Measurements from ENCODE around the gene CALD1.

DNA sequence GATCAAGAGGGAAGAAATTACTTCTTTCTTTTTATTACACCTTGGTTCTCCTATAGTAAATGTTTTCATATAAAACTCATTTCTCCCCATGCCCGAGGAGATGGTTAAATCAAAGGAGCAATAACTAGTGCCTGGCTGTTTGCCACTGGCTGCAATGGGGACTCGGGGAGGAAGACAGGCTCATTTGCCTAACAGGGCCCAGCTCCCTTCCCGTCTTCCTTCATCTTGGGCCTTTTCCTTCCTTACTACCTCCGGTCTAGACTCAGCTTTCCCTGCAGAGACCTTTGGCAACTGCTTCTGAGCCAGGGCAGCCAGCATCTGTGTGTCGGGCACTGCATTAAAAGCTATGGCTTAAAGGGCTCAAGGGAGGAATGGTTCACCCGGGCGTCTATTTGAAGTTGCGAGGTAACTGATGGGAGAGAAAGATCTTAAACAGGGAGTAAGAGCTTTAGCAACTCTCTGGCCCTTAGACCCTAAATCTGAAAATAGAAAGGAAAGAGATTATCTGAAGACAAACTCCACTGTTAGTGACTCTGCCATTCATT, 63.5 kb downstream of the CALD1 start:
- no peak for TF ChIP-seq POLR2A (IDR thresholded peaks at IDR 0.05; ENCODE audit: low read depth, low read length)
- TF ChIP-seq PAX5 (IDR thresholded peaks at IDR 0.05; ENCODE audit: insufficient read depth, low read length, severe bottlenecking) = no peak

Data from GM12891 (cell line).